Measurements from ENCODE around the gene TP73.

TP73 gene

DNA sequence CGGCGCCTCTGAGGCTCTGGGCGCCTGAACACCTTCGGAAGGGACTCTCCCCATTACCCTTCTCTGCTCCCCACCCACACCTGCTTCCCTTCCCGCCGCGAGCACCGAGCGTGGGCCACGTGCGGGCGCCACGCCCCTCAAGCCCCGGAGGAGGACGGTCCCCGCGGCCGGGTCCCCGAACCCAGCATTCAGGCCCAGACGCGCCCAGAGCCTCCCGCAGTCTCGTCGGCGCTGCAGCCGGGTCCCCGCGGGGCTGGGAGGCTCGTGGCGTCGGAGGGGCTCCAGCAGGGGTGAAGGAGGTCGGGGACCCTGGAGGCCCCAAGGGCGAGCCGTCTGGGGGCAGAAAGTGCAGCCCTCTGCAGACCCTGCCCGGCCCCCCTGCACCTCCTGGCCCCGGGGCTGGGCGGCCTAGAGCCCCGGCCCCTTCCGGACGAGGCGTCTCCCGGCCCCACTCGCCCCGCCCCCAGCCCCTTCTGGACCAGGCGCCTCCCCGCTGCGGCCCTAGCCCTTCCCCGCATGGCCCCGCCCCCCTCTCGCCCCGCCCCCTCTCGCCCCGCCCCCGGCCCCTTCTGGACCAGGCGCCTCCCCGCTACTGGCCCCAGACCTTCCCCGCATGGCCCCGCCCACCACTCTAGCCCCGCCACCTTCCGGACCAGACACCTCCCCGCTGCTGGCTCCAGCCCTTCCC, 119.9 kb downstream of the TP73 start:
- DNase-seq: peak; percentile 89

GRCh38 chr1:3772715-3773571, 120.6 kb downstream of the TP73 start, which contains the start of gene SMIM1:
SMIM1 (plus strand) TSS chr1:3772749; CDS start chr1:3775374, 2,625 bp downstream.
- DNase-seq: no peak

- no peak for DNase-seq
Measured at GRCh38 chr1:3773572-3774275, 121.4 kb downstream of the TP73 start.

DNA sequence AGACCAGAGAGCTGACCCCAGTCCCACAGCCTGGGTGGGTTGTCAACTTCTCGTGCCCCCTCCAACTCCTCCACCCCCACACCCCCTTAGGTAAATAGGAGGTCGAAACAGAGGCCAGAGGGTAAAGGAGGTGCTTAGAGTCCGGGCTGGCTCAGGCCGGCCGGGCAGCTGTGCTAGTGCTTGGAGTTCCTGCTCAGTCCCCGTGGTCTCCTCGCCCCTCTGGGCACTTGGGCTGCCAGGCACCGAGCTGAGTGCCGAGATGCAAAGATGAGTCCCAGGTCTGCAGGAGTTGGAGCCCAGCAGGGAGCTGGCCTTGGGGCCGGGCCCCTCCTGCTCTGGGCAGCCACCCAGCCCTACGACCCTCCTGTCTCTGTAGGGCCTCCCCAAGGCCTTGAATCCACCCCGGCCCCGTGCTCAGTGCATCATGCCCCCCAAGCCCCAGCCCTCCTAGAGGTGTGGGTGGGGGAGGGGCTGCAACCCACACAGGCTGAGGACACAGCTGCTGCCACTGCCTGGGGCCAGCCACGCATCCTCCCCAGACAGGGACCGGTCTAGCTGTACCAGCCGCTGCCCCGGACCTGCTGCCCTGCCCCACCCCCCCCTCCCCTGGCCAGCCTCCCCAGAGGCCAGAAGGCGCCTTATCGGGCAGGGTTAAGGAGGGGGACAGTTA, 122.1 kb downstream of the TP73 start:
- DNase-seq: no peak

- no peak for DNase-seq
Measured at GRCh38 chr1:3774946-3775489, 122.7 kb downstream of the TP73 start.

DNA sequence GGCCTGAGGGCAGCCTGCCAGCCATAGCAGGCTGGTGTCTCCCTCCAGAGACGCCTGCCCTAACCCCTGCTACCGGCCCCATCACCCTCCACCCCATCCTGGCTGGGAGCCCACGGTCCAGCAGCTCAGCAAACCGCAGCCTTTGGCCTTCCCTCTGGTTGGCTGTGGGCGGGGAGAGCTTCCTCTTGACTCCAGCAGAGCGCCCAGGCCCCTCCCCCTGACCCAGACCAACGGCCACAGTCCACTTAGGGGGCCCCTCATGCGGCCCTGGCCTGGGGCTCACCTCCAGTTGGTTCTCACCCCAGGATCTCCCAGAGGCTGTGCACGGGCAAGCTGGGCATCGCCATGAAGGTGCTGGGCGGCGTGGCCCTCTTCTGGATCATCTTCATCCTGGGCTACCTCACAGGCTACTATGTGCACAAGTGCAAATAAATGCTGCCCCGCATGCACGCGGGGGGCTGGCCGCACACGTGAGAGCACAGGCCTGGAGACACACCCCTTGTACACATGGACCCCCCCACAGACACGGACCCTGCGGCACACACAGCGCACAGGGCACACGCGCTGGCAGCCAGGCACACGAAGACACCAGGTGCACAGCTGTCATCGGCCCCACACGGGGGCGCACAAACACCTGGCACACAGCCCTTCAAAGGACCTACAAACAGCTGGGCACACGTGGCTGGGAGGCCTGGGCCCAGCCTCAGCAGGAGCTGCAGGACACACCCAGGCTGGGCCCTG, 123.3 kb downstream of the TP73 start:
- DNase-seq: no peak

DNA sequence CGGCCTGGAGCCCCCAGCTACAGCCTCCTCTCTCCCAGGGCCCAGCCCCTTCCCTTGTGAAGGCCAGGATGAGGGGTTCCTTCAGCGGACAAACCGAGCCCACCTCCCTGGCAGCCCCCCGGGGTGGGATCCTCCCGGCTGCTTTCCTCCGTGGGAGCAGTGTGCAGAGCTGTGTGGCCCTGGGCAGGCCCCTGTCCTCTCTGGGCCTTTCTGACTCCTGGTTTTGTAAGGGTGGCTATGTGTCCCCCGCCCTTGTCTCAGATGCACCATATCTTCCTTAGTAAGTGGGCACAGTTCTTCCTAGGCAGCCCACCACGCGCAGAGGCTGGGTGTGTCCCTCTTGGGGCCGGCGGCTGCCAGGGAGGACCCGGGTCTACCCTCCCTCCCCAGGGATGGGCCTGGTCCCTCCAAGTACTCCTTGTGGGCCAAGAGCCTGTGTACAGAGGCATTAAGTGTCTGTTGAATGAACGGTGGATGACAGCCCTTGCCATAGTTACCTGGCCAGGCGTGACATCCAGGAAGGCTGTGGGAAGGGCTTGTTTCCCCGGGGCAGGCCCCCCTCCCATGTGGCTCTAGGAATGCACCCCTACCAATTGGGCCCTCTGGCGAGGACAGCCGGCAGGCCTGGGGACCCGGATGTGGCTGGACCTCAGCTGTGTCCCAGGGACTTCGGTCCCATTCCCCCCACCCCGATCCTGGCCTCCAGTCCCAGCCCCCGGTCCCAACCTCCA, 124.1 kb downstream of the TP73 start:
- DNase-seq: no peak

GRCh38 chr1:3777078-3777547, 124.8 kb downstream of the TP73 start:
- no peak for DNase-seq

DNA sequence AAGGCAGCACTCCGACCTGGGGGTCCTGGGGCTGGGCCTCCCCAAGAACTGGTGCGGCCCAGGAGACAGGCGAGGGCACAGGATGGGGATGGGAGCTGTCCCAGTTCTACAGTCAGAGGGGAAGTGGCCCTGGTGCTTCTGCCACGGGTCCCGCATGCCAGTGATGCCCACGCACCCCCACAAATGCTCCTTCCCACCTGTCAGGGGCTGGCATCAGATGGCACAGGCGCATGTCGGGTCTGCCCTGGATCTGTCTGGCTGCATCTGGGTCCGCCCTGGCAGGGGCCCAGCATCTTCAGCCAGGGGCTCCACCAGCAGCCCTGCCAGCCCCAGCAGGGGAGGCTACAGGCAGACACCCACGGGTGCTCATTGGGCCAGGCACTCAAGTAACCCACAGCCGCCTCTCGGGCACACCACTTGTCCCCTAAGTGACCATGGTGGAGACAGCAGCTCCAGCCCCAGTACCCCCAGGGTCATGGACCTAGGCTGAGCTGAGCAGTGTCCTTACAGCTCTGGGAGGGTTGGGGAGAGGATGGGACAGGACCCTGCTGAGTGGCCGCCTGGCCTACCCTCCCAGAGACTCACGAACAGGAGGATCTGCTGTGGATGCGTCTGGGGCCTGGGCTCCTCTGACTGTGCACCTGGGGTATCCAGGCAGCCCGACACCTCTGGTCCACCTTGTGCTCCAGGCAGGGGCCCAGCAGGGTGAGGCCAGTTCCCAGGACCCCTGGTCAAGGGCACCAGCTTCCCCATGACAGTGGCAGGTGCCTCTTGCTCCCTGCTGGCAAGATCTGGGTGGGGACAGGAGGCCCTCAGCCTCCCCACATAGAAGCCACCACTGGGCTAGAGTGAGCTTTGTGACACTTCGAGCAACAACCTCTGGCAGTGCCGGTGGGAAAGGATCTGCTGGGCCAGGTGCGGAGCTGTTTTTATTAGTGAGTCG, 125.6 kb downstream of the TP73 start:
- no peak for DNase-seq

- DNase-seq: no peak
Measured at GRCh38 chr1:3778590-3779264, 126.4 kb downstream of the TP73 start.

- DNase-seq: no peak
Measured at GRCh38 chr1:3779265-3779911, 127.1 kb downstream of the TP73 start.

DNA sequence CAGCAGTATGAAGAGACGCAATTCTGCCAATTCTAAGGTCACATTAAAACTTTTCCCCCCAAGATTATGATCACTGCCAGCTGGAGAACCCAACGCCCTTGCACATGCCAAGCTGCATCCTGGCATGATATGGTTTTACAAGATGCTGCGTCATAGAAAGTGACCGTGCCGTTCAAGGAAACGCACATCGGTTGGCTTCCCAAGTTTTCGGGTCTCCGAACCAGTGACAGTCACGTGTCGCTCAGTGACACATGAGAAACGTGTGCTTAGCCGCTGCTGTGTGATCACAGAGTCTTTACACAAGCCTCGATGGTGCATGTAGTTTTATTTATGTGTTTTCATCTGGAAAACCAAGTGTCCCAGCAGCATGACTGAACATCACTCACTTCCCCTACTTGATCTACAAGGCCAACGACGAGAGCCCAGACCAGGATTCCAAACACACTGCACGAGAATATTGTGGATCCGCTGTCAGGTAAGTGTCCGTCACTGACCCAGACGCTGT, 127.6 kb downstream of the TP73 start:
- DNase-seq: no peak

DNA sequence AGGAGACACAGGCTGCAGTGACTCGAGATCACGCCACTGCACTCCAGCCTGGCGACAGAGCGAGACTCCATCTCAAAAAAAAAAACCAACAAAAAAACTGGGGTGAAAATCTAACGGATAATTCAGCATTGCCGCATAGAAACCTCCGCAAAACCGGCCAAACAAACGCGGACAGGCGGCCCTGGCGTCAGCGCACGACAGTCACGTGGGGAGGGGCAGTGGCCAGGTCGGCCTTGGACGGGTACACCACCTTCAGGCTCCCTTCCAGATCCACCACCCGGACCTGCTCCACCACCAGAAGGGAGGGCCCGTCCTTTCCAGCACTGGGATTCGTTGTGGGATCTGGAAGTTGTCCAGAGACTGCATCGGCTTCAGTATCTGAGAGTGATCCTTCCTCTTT, 128.6 kb downstream of the TP73 start:
- no peak for DNase-seq

- DNase-seq: no peak
Measured at GRCh38 chr1:3783651-3784474, 131.5 kb downstream of the TP73 start.

DNA sequence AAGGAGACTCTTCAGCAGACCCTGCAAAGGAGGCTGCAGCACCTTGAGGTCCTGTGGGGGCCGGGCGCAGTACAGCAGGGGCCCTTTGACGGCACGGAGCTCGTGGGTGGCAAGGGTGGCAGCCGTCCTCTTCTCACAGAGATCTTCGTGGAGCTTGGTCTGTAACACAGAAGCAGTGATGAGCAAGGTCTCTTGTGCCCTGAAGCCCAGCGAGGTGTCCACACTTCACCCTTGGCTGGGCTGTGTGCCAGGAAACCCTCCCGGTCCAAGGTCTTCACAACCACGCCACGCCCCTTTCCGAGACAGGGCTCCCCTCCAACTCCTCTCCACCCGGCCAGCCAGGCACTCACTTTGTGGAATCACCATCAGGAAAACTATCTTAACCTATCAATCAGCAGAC, 132.7 kb downstream of the TP73 start:
- DNase-seq: no peak

GRCh38 chr1:3785456-3786157, 133.3 kb downstream of the TP73 start:
- no peak for DNase-seq
